HUES48 (cell line): ENCODE data around the gene PEA15.

Experiments
- H3K27ac ChIP-seq: one replicate; pipeline ENCODE4 v1.7.0; 2013; ENCODE audit warnings: low read depth, low read length, inconsistent platforms
- H3K27me3 ChIP-seq: 2 replicates; pipeline ENCODE4 v1.6.1; 2013; ENCODE audit warnings: mild to moderate bottlenecking, low read length; ENCODE audit not compliant: control insufficient read depth, insufficient read depth
- H3K36me3 ChIP-seq: 2 replicates; pipeline ENCODE4 v1.6.1; 2013; ENCODE audit warnings: low read length; ENCODE audit not compliant: control insufficient read depth, insufficient read depth
- H3K4me1 ChIP-seq: 2 replicates; pipeline ENCODE4 v1.6.1; 2013; ENCODE audit warnings: mild to moderate bottlenecking, low read length; ENCODE audit not compliant: control insufficient read depth, insufficient read depth
- H3K4me3 ChIP-seq: 2 replicates; pipeline ENCODE4 v1.5.1; 2013; ENCODE audit warnings: mild to moderate bottlenecking, low read depth, low read length
- H3K9ac ChIP-seq: 2 replicates; pipeline ENCODE4 v1.6.1; 2013; ENCODE audit warnings: mild to moderate bottlenecking, low read depth, low read length, moderate library complexity
- H3K9me3 ChIP-seq: 2 replicates; pipeline ENCODE4 v1.6.1; 2013; ENCODE audit warnings: low read length; ENCODE audit not compliant: control insufficient read depth, insufficient read depth

Gene PEA15

GRCh38 chr1:160239582-160240299 is 34.6 kb downstream of the PEA15 start:
- Histone ChIP-seq H3K4me1 (no peaks in the 10 kb centered on the region), H3K9ac (no peak overlapping the region), H3K27me3 (no peaks in the 10 kb centered on the region), H3K4me3 (no peak overlapping the region), H3K36me3 (peaks cover 90% of the 10 kb centered on the region), H3K9me3 (no peaks in the 10 kb centered on the region), H3K27ac (no peak overlapping the region)

GRCh38 chr1:160243767-160244166 is 38.6 kb downstream of the PEA15 start:
- Histone ChIP-seq H3K36me3 (peaks cover 51% of the 10 kb centered on the region), H3K4me1 (no peaks in the 10 kb centered on the region)

GRCh38 chr1:160244209-160244608 is 39.0 kb downstream of the PEA15 start:
- no peaks in the 10 kb centered on the region for H3K4me1 ChIP-seq
- H3K36me3 ChIP-seq: peaks cover 46% of the 10 kb centered on the region
- H3K4me3 ChIP-seq: no peak overlapping the region
- H3K9me3 ChIP-seq: no peaks in the 10 kb centered on the region
- H3K9ac ChIP-seq: no peak overlapping the region
- H3K27me3 ChIP-seq: no peaks in the 10 kb centered on the region
- H3K27ac ChIP-seq: no peak overlapping the region

More at GRCh38 chr1:160243767-160244166, 38.6 kb downstream of the PEA15 start:
- H3K27ac ChIP-seq: no peak overlapping the region
- H3K4me3 ChIP-seq: no peak overlapping the region
- H3K27me3 ChIP-seq: no peaks in the 10 kb centered on the region
- H3K9me3 ChIP-seq: no peaks in the 10 kb centered on the region
- no peak overlapping the region for H3K9ac ChIP-seq

GRCh38 chr1:160245434-160245833 is 40.2 kb downstream of the PEA15 start:
- H3K36me3 ChIP-seq: peaks cover 35% of the 10 kb centered on the region
- no peak overlapping the region for H3K9ac ChIP-seq
- no peak overlapping the region for H3K4me3 ChIP-seq
- no peaks in the 10 kb centered on the region for H3K27me3 ChIP-seq
- H3K4me1 ChIP-seq: no peaks in the 10 kb centered on the region
- H3K9me3 ChIP-seq: no peaks in the 10 kb centered on the region
- H3K27ac ChIP-seq: no peak overlapping the region

- H3K27me3 ChIP-seq: no peaks in the 10 kb centered on the region
- no peaks in the 10 kb centered on the region for H3K4me1 ChIP-seq
- H3K9ac ChIP-seq: no peak overlapping the region
- no peaks in the 10 kb centered on the region for H3K9me3 ChIP-seq
- peaks cover 31% of the 10 kb centered on the region for H3K36me3 ChIP-seq
- H3K27ac ChIP-seq: no peak overlapping the region
- no peak overlapping the region for H3K4me3 ChIP-seq
These were observed 41.9 kb downstream of the PEA15 start for GRCh38 chr1:160247053-160247452.

- Histone ChIP-seq H3K27ac (no peak overlapping the region), H3K4me1 (no peaks in the 10 kb centered on the region), H3K9ac (no peak overlapping the region), H3K36me3 (peaks cover 21% of the 10 kb centered on the region), H3K27me3 (no peaks in the 10 kb centered on the region), H3K4me3 (no peak overlapping the region), H3K9me3 (no peaks in the 10 kb centered on the region)
These were observed 45.8 kb downstream of the PEA15 start for GRCh38 chr1:160251011-160251410.

- Histone ChIP-seq H3K4me3 (no peak overlapping the region), H3K9ac (no peak overlapping the region), H3K4me1 (no peaks in the 10 kb centered on the region), H3K36me3 (peaks cover 21% of the 10 kb centered on the region), H3K27ac (no peak overlapping the region), H3K9me3 (no peaks in the 10 kb centered on the region), H3K27me3 (no peaks in the 10 kb centered on the region)
These were observed 46.7 kb downstream of the PEA15 start for GRCh38 chr1:160251687-160252526.

GRCh38 chr1:160255781-160256300 is 50.7 kb downstream of the PEA15 start:
- Histone ChIP-seq H3K27ac (no peak overlapping the region), H3K4me3 (no peak overlapping the region), H3K27me3 (no peaks in the 10 kb centered on the region), H3K9ac (no peak overlapping the region), H3K9me3 (no peaks in the 10 kb centered on the region), H3K4me1 (peaks cover 9% of the 10 kb centered on the region), H3K36me3 (peaks cover 27% of the 10 kb centered on the region)

GRCh38 chr1:160256396-160257046 is 51.3 kb downstream of the PEA15 start:
- H3K9me3 ChIP-seq: no peaks in the 10 kb centered on the region
- no peak overlapping the region for H3K27ac ChIP-seq
- H3K36me3 ChIP-seq: peaks cover 23% of the 10 kb centered on the region
- H3K4me3 ChIP-seq: no peak overlapping the region
- no peaks in the 10 kb centered on the region for H3K27me3 ChIP-seq
- peaks cover 13% of the 10 kb centered on the region for H3K4me1 ChIP-seq
- no peak overlapping the region for H3K9ac ChIP-seq

- Histone ChIP-seq H3K36me3 (peaks cover 21% of the 10 kb centered on the region), H3K4me1 (peaks cover 13% of the 10 kb centered on the region), H3K4me3 (no peak overlapping the region; the same call in 1 of the 2 replicates), H3K9me3 (no peaks in the 10 kb centered on the region), H3K27ac (peak overlapping the region; percentile 48), H3K27me3 (no peaks in the 10 kb centered on the region), H3K9ac (no peak overlapping the region)
These were observed 52.3 kb downstream of the PEA15 start for GRCh38 chr1:160257411-160258015.
